ENCODE measurements around the gene KLHDC1.

- TF ChIP-seq CTCF (IDR thresholded peaks at IDR 0.05; ENCODE audit: low read depth, low read length, missing input control) (no peak), REST (IDR thresholded peaks at IDR 0.05) (no peak), RAD21 (IDR thresholded peaks at IDR 0.05) (no peak), JUND (IDR thresholded peaks at IDR 0.05) (no peak), TAF1 (conservative IDR thresholded peaks at IDR 0.05) (no peak), YY1 (IDR thresholded peaks at IDR 0.05) (no peak)
Observed at GRCh38 chr14:49654511-49654910, 38.4 kb upstream of the KLHDC1 start.

Measured in liver (tissue), 3 donors.